SK-N-MC (cell line): ENCODE measurements around the gene CPTP.

Experiments
- DNase-seq: peaks from one replicate; pipeline ENCODE4 v3.0.0-alpha.2; 2011; ENCODE audit warnings: low read depth, low spot score
- H3K27ac ChIP-seq: fragments of 200-600 bp; sonication (generic); 2 replicates; pipeline ENCODE4 v1.5.1; 2016; ENCODE audit warnings: mixed run types
- H3K36me3 ChIP-seq: fragments of 200-600 bp; sonication (generic); 2 replicates; pipeline ENCODE4 v1.6.1; 2017; ENCODE audit warnings: antibody characterized with exemption, low read length, mixed read lengths; ENCODE audit not compliant: insufficient read depth
- H3K4me3 ChIP-seq: fragments of 200-600 bp; sonication (generic); 2 replicates; pipeline ENCODE4 v1.5.1; 2016
- H3K9ac ChIP-seq: fragments of 200-600 bp; sonication (generic); 2 replicates; pipeline ENCODE4 v1.8.0; 2017; ENCODE audit warnings: mixed run types, mixed read lengths; ENCODE audit not compliant: insufficient read length
- H3K9me3 ChIP-seq: fragments of 200-600 bp; sonication (generic); 2 replicates; pipeline ENCODE4 v1.6.1; 2017; ENCODE audit warnings: low read depth, mild to moderate bottlenecking, antibody characterized with exemption, low read length, moderate library complexity, mixed read lengths
- EZH2 ChIP-seq: fragments of 200-600 bp; sonication (generic); IDR thresholded peaks from one replicate; pipeline ENCODE4 v1.6.1; 2017; ENCODE audit warnings: antibody characterized with exemption
- FOXP2 ChIP-seq: optimal IDR thresholded peaks from 2 replicates; pipeline ENCODE3; 2011; ENCODE audit warnings: mild to moderate bottlenecking, moderate library complexity; ENCODE audit not compliant: insufficient read depth; ENCODE audit errors: extremely low read length, control extremely low read depth
- POLR2AphosphoS5 ChIP-seq: IDR thresholded peaks from 2 replicates; pipeline ENCODE4 v1.6.1; 2012; ENCODE audit warnings: mild to moderate bottlenecking, low read depth, low read length, borderline replicate concordance

CPTP gene

GRCh38 chr1:1291548-1292441 lies 32.8 kb upstream of the CPTP start:
- no peak overlapping the region for H3K27ac ChIP-seq
- H3K4me3 ChIP-seq, result no peak overlapping the region
- TF ChIP-seq FOXP2 (no peak), POLR2AphosphoS5 (peak; percentile 35; the same call in 1 of the 2 replicates)
- H3K36me3 ChIP-seq, result no peaks in the 10 kb centered on the region
- no peak overlapping the region for H3K9ac ChIP-seq
- no peak for DNase-seq
- H3K9me3 ChIP-seq, result no peaks in the 10 kb centered on the region

- Histone ChIP-seq H3K36me3 (no peaks in the 10 kb centered on the region), H3K27ac (no peak overlapping the region), H3K9me3 (no peaks in the 10 kb centered on the region), H3K9ac (no peak overlapping the region), H3K4me3 (no peak overlapping the region)
- DNase-seq, result no peak
- TF ChIP-seq FOXP2 (no peak), EZH2 (no peak), POLR2AphosphoS5 (0 out of 2 replicates have a peak, but pooled peaks have one; percentile 27)
Observed at GRCh38 chr1:1292442-1292779, 32.2 kb upstream of the CPTP start.

GRCh38 chr1:1292851-1293250 lies 31.8 kb upstream of the CPTP start:
- TF ChIP-seq FOXP2 (no peak), POLR2AphosphoS5 (no peak)
- Histone ChIP-seq H3K9ac (no peak overlapping the region), H3K36me3 (no peaks in the 10 kb centered on the region), H3K9me3 (no peaks in the 10 kb centered on the region), H3K27ac (no peak overlapping the region), H3K4me3 (no peak overlapping the region)
- DNase-seq, result no peak

GRCh38 chr1:1293263-1294249 lies 31.0 kb upstream of the CPTP start:
- H3K27ac ChIP-seq, result no peak overlapping the region
- no peaks in the 10 kb centered on the region for H3K36me3 ChIP-seq
- TF ChIP-seq POLR2AphosphoS5 (no peak), EZH2 (no peak)
- H3K9me3 ChIP-seq, result no peaks in the 10 kb centered on the region
- no peak for DNase-seq
- no peak overlapping the region for H3K4me3 ChIP-seq
- no peak overlapping the region for H3K9ac ChIP-seq

GRCh38 chr1:1294250-1294890 lies 30.2 kb upstream of the CPTP start:
- TF ChIP-seq POLR2AphosphoS5, result no peak
- Histone ChIP-seq H3K27ac (no peak overlapping the region), H3K9ac (no peak overlapping the region), H3K36me3 (no peaks in the 10 kb centered on the region), H3K4me3 (no peak overlapping the region), H3K9me3 (no peaks in the 10 kb centered on the region)
- DNase-seq, result no peak

GRCh38 chr1:1295154-1295923 lies 29.3 kb upstream of the CPTP start:
- no peak; the same call in 1 of the 2 replicates for TF ChIP-seq POLR2AphosphoS5
- TF ChIP-seq EZH2, result no peak
- TF ChIP-seq FOXP2, result no peak
- Histone ChIP-seq H3K4me3 (no peak overlapping the region), H3K27ac (no peak overlapping the region), H3K36me3 (no peaks in the 10 kb centered on the region), H3K9ac (no peak overlapping the region), H3K9me3 (no peaks in the 10 kb centered on the region)
- no peak for DNase-seq

- Histone ChIP-seq H3K4me3 (no peak overlapping the region), H3K36me3 (no peaks in the 10 kb centered on the region), H3K9me3 (no peaks in the 10 kb centered on the region), H3K9ac (no peak overlapping the region), H3K27ac (no peak overlapping the region)
- DNase-seq, result no peak
- TF ChIP-seq POLR2AphosphoS5, result no peak
- no peak for TF ChIP-seq FOXP2
- TF ChIP-seq EZH2, result no peak
Observed at GRCh38 chr1:1296070-1297061, 28.2 kb upstream of the CPTP start.
